K562 (cell line): ENCODE results near the gene ZFYVE28. TPM values are rescaled to one million over a fixed set of nuclear protein-coding genes. Genes with fewer than 3 reads are reported as not detected.

Source experiments
- ATAC-seq: fragments of 200-7000 bp; cut with Tn5 transposase; 3 replicates; pipeline ENCODE4 v1.9.1; 2020; ENCODE audit warnings: moderate library complexity
- BruUV-seq: library from RNA; stranded (reverse); fragments of 400-500 nt; replicated peaks from 2 replicates; lab custom pipeline; 2021; lab: Mats Ljungman, UMichigan
- CTCF ChIA-PET: fragments of 300-600 bp; formaldehyde crosslinking; extraction: SDS; loops from one replicate; lab custom pipeline; 2021; ENCODE audit warnings: low intra/inter-chr PET ratio; lab: Yijun Ruan, JAX
- POLR2A ChIA-PET: fragments of 300-600, 350-650 bp; sonication (Branson Sonifier 250); formaldehyde crosslinking; extraction: SDS; loops from one replicate; lab custom pipeline; 2021; ENCODE audit warnings: antibody characterized with exemption, inconsistent platforms; lab: Yijun Ruan, JAX
- DNase-seq, 4 experiments: peaks; one replicate each; pipeline versions ENCODE4 v3.0.0 to v3.0.0-alpha.2; 2011 to 2018; ENCODE audit warnings: low spot score in 3 of 4, mixed read lengths in 3 of 4; ENCODE audit errors: extremely low read depth in 1 of 4
- FAIRE-seq: peaks from 2 replicates; lab custom pipeline; 2011; peaks lifted over from hg19 to GRCh38; lab: Jason Lieb, UNC
- H2AFZ ChIP-seq: 2 replicates; pipeline ENCODE4 v1.6.0; 2011; ENCODE audit warnings: low read depth, low read length, control low read depth, inconsistent platforms
- H3K27ac ChIP-seq: fragments of 200-600 bp; 3 replicates; pipeline ENCODE4 v1.8.0; 2011; ENCODE audit warnings: low read depth, mild to moderate bottlenecking, control low read depth, inconsistent platforms, low read length, moderate library complexity, mixed read lengths; ENCODE audit errors: extremely low read depth
- H3K27me3 ChIP-seq, 2 experiments: fragments of 300-600 bp in 1 of 2; 2 replicates in 1 of 2; 3 replicates in 1 of 2; pipeline versions ENCODE4 v1.6.0 to v1.8.0; 2011; ENCODE audit warnings: inconsistent platforms in 2 of 2, low read length in 2 of 2, mild to moderate bottlenecking in 1 of 2, mixed read lengths in 1 of 2, moderate library complexity in 1 of 2; ENCODE audit not compliant: control insufficient read depth in 2 of 2, insufficient read depth in 2 of 2
- H3K36me3 ChIP-seq: fragments of 300-600 bp; 3 replicates; pipeline ENCODE4 v1.8.0; 2011; ENCODE audit warnings: mild to moderate bottlenecking, low read length, inconsistent platforms; ENCODE audit not compliant: control insufficient read depth, insufficient read depth
- H3K4me1 ChIP-seq, 2 experiments: fragments of 200-600 bp in 1 of 2; replicated peaks in 1 of 2; 2 replicates in 1 of 2; 3 replicates in 1 of 2; pipeline versions ENCODE4 v1.5.1 to v1.8.0; 2011; ENCODE audit warnings: inconsistent platforms in 2 of 2, low read length in 2 of 2, mild to moderate bottlenecking in 1 of 2, mixed read lengths in 1 of 2, moderate library complexity in 1 of 2; ENCODE audit not compliant: control insufficient read depth in 2 of 2, insufficient read depth in 2 of 2
- H3K4me2 ChIP-seq: 2 replicates; pipeline ENCODE4 v1.6.1; 2011; ENCODE audit warnings: low read length, control low read depth, inconsistent platforms, mixed read lengths; ENCODE audit not compliant: insufficient read depth
- H3K4me3 ChIP-seq: fragments of 200-600 bp; sonication (generic), shearing (Covaris generic); 2 replicates; pipeline ENCODE4 v1.5.1; 2016; ENCODE audit warnings: control low read depth, inconsistent platforms
- H3K79me2 ChIP-seq: fragments of 200-600 bp; 3 replicates; pipeline ENCODE4 v1.8.0; 2011; ENCODE audit warnings: low read length, inconsistent platforms; ENCODE audit not compliant: control insufficient read depth, insufficient read depth
- H3K9ac ChIP-seq, 2 experiments: 2 replicates each; pipeline versions ENCODE4 v1.6.0 to v1.6.1; 2011; ENCODE audit warnings: low read depth in 2 of 2, low read length in 2 of 2, control low read depth in 1 of 2, inconsistent platforms in 1 of 2, mild to moderate bottlenecking in 1 of 2, mixed read lengths in 1 of 2; ENCODE audit not compliant: insufficient read depth in 1 of 2
- H3K9me1 ChIP-seq: one replicate; pipeline ENCODE4 v1.6.0; 2011; ENCODE audit warnings: inconsistent platforms, mild to moderate bottlenecking, low read length, moderate library complexity; ENCODE audit not compliant: control insufficient read depth, insufficient read depth
- H3K9me3 ChIP-seq: replicated peaks from 2 replicates; pipeline ENCODE4 v1.5.1; 2011; ENCODE audit warnings: low read depth, low read length, inconsistent platforms; ENCODE audit not compliant: control insufficient read depth, insufficient read depth
- H4K20me1 ChIP-seq: replicated peaks from 2 replicates; pipeline ENCODE4 v1.6.1; 2011; ENCODE audit warnings: low read length, inconsistent platforms, mixed read lengths; ENCODE audit not compliant: control insufficient read depth, insufficient read depth
- ELF2 ChIP-seq: fragments of 250-450 bp; sonication (Bioruptor Pico); IDR thresholded peaks from 2 replicates; pipeline ENCODE4 v1.5.0; 2021; ENCODE audit warnings: mild to moderate bottlenecking
- HDGF ChIP-seq: fragments of 450-650 bp; IDR thresholded peaks from 2 replicates; pipeline ENCODE4 v1.6.1; 2016
- JUN ChIP-seq, 2 experiments: sonication (generic) in 1 of 2; formaldehyde crosslinking in 1 of 2; IDR thresholded peaks; 2 replicates each; pipeline versions ENCODE4 v1.6.1 to v1.8.0; 2012 to 2022; ENCODE audit warnings: borderline replicate concordance in 2 of 2, mild to moderate bottlenecking in 2 of 2, improper control_type of control experiment in 1 of 2, low read depth in 1 of 2, low read length in 1 of 2, missing genetic modification reagents in 1 of 2
- RBM22 ChIP-seq: fragments of 200-400 bp; formaldehyde crosslinking; IDR thresholded peaks from 2 replicates; pipeline ENCODE4 v1.6.1; 2018; ENCODE audit warnings: low read length, low read depth; ENCODE audit not compliant: poor library complexity, severe bottlenecking
- ZNF134 ChIP-seq: fragments of 250-450 bp; sonication (Bioruptor Pico); conservative IDR thresholded peaks from 2 replicates; pipeline ENCODE4 v1.4.0; 2020
- ZNF143 ChIP-seq: sonication (generic); formaldehyde crosslinking; IDR thresholded peaks from 2 replicates; pipeline ENCODE4 v1.9.0; 2022; ENCODE audit warnings: mild to moderate bottlenecking, missing genetic modification reagents
- ZNF324 ChIP-seq: fragments of 250-450 bp; sonication (Bioruptor Pico); IDR thresholded peaks from 2 replicates; pipeline ENCODE4 v1.4.0; 2020; ENCODE audit warnings: mild to moderate bottlenecking
- whole genome bisulfite sequencing: fragments of 100-300 bp; shearing (Covaris generic); methylation state at CpG from one replicate; pipeline ENCODE4 v1.1.6; 2016; ENCODE audit warnings: low coverage, mixed read lengths; ENCODE audit not compliant: insufficient coverage; ENCODE audit errors: missing lambda C conversion rate; 5-methylcytosine and 5-hydroxymethylcytosine counted together
- in situ Hi-C: fragments of 300-500 bp; cut with MboI; formaldehyde crosslinking; loops from 4 replicates; pipeline ENCODE4 v1.15.0; 2018; ENCODE audit warnings: inconsistent platforms, mixed read lengths
- intact Hi-C: fragments of 100-400 bp; cut with micrococcal nuclease; formaldehyde crosslinking; loops from 2 replicates; pipeline ENCODE4 v1.14.2; 2022
- polyA plus RNA-seq, 8 experiments: library from polyadenylated mRNA; depleted of rRNA in 4 of 8; stranded (reverse) in 5 of 8; unstranded in 3 of 8; fragments of >200 nt; fragmentation: Nextera tagmentation in 2 of 8; fragmentation: Illumina TruSeq in 1 of 8; extraction: Ambion mirVana in 2 of 8; extraction: Trizol in 1 of 8; gene quantifications; 2 replicates each; pipeline versions ENCODE4 v1.2.1 to v1.2.3, GENCODE V29; 2011 to 2014; ENCODE audit warnings: inconsistent platforms in 1 of 8, missing spikeins in 1 of 8
- total RNA-seq, 7 experiments: library from RNA; depleted of rRNA in 6 of 7; stranded (reverse); fragments of >200 nt in 6 of 7; fragmentation: Illumina TruSeq in 2 of 7; extraction: Trizol in 2 of 7; gene quantifications; 2 replicates each; pipeline versions ENCODE4 v1.2.1 to v1.2.3, GENCODE V29; 2011 to 2021; ENCODE audit warnings: low replicate concordance in 1 of 7

Gene ZFYVE28
- total and polyA plus RNA-seq, 9 of the 15 experiments (the other 6 are each of a cell fraction or from before 2014, with no cell fraction given), result 1.3 to 24.8 (median 8.9) TPM

DNA sequence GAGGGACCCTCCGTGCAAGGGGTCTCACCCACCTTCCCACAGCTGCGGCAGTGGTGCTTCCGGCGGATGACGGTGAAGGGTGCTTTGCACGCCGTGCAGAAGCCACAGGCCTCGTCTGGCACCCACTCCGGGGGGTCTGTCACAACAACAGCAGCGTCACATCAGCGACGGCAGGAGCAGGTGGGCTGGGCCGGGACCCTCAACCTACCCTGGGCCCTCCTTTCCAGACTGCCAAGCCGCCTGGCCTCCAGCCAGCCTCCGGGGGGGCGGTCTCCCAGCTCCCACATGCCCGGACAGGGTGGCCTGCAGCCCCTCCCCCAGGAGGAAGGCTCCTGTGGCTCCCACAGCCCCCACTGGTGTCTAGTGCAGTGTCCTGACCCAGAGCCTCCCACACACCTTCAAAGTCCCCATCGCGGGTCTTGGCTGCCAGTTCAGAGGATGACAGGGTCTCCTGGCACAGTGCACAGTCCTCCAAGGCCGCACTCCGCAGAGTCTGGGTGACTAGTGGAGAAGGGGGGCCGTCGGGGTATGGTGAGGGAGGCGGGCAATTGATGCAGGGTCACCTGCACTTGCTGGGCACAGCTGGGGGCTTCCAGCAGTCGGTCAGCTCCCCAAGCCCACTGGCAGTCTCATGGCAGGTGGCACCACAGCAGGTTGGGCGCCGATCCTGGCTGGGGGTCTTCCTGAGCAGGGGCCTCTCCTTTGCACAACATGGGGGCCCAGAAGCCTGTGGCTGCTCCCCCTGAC, 147.0 kb downstream of the ZFYVE28 start:
- TF ChIP-seq ZNF134, result no peak
- no peak for TF ChIP-seq ZNF143 (CRISPR knock-in tag)
- H3K9me3 ChIP-seq, result no peaks in the 10 kb centered on the region
- FAIRE-seq (no peak), DNase-seq (no peak), ATAC-seq (no peak)
- H3K27me3 ChIP-seq, result no peaks in the 10 kb centered on the region
- no peak overlapping the region for H3K27ac ChIP-seq
- H3K9ac ChIP-seq, result no peak overlapping the region
- ChIA-PET CTCF (no interaction called here), POLR2A (interaction anchor here (0.6 to 1.0 kb wide), 2 partner anchors 9 to 280 kb away, joined by 3 to 4 read pairs; partner anchors contain the start of gene MXD4)
- intact Hi-C loops, result no loop called here
- no peaks in the 10 kb centered on the region for H4K20me1 ChIP-seq
- peaks cover 12% of the 10 kb centered on the region; the same call in 1 of the 3 replicates for H3K36me3 ChIP-seq
- H3K4me3 ChIP-seq, result no peak overlapping the region
- peaks cover 17 to 89% of the 10 kb centered on the region in 2 experiments for H3K4me1 ChIP-seq
- no peaks in the 10 kb centered on the region for H3K79me2 ChIP-seq
- no peaks in the 10 kb centered on the region for H3K9me1 ChIP-seq
- no TSS peak for BruUV-seq
- no peak overlapping the region for H3K4me2 ChIP-seq
- in situ Hi-C loops, result no loop called here
- H2AFZ ChIP-seq, result no peak overlapping the region
- WGBS, result 86% methylated on average over 25 of the region's 27 CpGs

GRCh38 chr4:2270341-2271165, 147.9 kb downstream of the ZFYVE28 start:
- Histone ChIP-seq H3K36me3 (peaks cover 12% of the 10 kb centered on the region; the same call in 1 of the 3 replicates), H3K4me1 (peaks cover 17 to 91% of the 10 kb centered on the region in 2 experiments), H2AFZ (no peak overlapping the region), H3K27ac (no peak overlapping the region), H3K79me2 (no peaks in the 10 kb centered on the region), H3K4me2 (no peak overlapping the region), H3K4me3 (no peak overlapping the region), H3K9me1 (no peaks in the 10 kb centered on the region), H3K9me3 (no peaks in the 10 kb centered on the region), H3K27me3 (no peaks in the 10 kb centered on the region), H4K20me1 (no peaks in the 10 kb centered on the region), H3K9ac (peak overlapping the region in 1 of 2 experiments; percentile 52; a peak in 1 of 4 replicates)
- ATAC-seq (no peak), DNase-seq (no peak), FAIRE-seq (no peak)
- 61% methylated on average over 15 of the region's 34 CpGs for WGBS
- TF ChIP-seq RBM22, result peak; percentile 16
- no peak for TF ChIP-seq JUN (IDR thresholded peaks at IDR 0.05; ENCODE audit: borderline replicate concordance, low read depth, low read length)
- TF ChIP-seq JUN (CRISPR knock-in tag; IDR thresholded peaks at IDR 0.05; ENCODE audit: borderline replicate concordance), result no peak
- TF ChIP-seq HDGF, result no peak
- no peak for TF ChIP-seq ELF2 (CRISPR knock-in tag)
- TF ChIP-seq ZNF324, result no peak
- no TSS peak for BruUV-seq
- intact Hi-C loops, result no loop called here
- ChIA-PET POLR2A (interaction anchor here (1.1 kb wide), 1 partner anchor 9 kb away, joined by 3 read pairs; no protein-coding TSS in a partner anchor), CTCF (no interaction called here)
- in situ Hi-C loops, result no loop called here
